ENCODE measurements around the gene MACF1.
A peak's percentile ranks its signal among the peaks of the same experiment; 100 is the strongest.
"Not testable (repeated sequence)": the region's sequence is repeated elsewhere in the genome, so short reads cannot be mapped to it uniquely, and the experiment has no call there.

The MACF1 gene, protein sequence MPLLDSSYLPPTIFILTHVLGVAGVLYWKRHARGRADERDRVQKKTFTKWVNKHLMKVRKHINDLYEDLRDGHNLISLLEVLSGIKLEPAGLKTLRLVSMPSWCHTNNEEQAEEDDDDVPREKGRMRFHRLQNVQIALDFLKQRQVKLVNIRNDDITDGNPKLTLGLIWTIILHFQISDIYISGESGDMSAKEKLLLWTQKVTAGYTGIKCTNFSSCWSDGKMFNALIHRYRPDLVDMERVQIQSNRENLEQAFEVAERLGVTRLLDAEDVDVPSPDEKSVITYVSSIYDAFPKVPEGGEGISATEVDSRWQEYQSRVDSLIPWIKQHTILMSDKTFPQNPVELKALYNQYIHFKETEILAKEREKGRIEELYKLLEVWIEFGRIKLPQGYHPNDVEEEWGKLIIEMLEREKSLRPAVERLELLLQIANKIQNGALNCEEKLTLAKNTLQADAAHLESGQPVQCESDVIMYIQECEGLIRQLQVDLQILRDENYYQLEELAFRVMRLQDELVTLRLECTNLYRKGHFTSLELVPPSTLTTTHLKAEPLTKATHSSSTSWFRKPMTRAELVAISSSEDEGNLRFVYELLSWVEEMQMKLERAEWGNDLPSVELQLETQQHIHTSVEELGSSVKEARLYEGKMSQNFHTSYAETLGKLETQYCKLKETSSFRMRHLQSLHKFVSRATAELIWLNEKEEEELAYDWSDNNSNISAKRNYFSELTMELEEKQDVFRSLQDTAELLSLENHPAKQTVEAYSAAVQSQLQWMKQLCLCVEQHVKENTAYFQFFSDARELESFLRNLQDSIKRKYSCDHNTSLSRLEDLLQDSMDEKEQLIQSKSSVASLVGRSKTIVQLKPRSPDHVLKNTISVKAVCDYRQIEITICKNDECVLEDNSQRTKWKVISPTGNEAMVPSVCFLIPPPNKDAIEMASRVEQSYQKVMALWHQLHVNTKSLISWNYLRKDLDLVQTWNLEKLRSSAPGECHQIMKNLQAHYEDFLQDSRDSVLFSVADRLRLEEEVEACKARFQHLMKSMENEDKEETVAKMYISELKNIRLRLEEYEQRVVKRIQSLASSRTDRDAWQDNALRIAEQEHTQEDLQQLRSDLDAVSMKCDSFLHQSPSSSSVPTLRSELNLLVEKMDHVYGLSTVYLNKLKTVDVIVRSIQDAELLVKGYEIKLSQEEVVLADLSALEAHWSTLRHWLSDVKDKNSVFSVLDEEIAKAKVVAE (N-terminal part only)

GRCh38 chr1:39204441-39205081 is at the start of gene MACF1:
TSS of gene MACF1 (plus strand) at chr1:39204695. CDS start at chr1:39205023, 328 bp downstream.
- peak; percentile 65 for DNase-seq

DNA sequence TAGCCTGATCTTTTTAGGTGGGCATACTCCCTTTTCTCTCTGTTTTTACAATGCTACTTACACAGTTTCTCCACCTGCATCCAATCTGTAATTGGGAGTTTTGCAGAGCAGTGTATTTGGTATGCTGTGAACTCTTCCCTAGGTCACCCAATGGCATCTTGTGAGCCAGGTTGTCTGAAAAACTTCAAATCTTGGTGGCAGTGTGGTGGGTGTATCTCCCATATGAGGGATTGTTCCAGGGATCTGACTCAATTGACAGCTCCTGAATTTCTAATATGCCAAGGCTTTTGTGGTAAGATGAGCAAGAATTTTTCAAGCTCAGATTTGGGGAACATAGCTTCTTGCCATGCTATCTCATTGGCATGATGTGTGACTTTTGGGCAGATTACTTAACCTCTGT is 47.2 kb upstream of the MACF1 start:
- no peak for DNase-seq

DNA sequence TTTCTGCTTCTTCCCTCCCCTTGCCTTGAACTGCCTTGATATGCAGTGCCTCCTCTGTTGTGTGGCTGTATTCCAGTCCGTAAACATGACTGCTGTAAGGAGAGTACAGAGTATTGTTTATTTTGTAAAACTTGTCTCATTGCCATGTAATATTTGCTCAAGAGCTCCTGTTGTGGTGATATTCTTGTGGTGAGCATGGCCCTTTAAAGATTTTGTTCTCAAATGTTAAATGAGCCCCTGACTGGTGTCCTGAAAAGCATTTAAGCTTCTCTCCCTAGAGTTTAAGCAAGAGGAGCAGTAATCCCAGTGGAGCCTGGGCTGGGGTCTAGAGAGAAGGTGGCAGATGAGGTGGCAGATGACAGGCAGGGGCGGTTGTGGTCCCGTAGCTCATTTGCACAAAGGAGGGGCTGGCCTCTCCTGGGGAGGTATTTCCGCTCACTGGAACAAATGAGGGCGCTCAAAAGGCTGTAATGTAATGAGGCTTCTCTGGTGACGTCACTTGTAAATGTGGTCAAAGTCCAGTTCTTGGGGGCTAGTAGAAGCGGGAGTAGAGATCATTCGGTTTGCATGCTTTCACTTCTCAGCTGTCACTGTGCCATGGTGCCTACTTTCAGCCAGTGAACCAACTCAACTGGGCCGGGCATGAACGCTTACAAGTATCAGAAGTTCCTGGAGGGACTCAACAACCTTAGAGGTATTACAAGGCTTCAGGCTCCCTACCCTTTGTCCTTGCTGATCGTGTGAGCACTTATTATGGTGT is 46.0 kb upstream of the MACF1 start:
- DNase-seq: no peak

DNA sequence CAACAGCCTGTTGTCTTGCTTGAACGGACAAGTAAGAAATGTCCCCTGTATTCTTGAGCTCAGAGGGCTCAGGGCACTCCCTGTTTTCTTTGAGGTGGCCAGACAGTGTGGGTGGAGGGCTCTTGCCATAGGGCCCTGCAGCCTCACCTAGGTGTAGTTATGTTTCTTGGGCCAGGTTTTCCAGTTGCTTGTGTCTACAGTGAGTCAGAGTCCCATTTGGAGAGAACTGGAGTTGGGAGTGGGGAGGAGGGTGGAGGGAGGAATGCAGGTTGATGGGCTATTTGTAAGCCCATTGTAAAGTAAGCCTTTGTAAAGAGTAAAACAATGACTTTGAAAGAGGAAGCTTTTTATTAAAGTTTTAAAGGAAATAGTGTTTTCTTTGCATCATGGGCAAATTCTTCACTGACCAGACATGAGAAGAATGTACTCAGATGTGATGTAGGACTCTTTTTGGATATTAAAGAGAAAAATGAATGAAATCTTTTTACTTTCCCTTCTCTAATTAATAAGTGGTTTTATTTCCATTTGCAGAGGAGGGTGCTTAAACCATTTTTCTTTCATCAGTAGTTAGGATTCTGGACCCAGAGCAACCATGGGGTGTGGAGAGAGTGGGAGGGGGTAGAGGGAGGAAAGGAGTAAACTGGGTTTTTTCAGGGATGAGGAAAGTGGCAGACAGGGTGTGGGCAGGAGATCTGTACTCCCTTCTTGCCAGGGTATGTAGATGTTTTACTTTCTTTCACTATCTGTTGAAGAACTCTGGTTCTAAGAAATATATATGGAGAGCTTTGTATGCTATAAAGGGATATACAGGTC is 45.1 kb upstream of the MACF1 start:
- DNase-seq: no peak

DNA sequence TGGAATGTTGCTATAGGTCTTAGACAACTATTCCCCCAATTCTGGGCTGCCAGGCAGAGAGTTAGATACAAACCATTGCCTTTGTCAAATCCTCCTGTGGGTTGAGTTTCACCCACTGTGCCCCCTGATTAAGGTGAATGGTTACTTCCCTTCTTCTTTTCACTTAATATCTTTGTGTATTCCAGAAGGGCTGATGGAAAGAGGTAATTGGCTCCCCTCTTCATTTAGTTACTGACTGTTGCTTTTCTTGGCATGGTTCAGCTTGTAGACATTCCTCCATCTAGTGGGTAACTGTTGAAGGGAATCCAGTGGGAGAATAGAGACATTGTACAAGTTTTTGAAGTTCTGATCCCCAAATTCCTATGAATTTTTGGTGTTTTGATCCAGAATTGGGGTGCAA is 43.8 kb upstream of the MACF1 start:
- no peak for DNase-seq

GRCh38 chr1:39161811-39162210 is 42.7 kb upstream of the MACF1 start:
- DNase-seq: not testable (repeated sequence)

- no peak for DNase-seq
Observed at GRCh38 chr1:39163469-39163868, 41.0 kb upstream of the MACF1 start.

DNA sequence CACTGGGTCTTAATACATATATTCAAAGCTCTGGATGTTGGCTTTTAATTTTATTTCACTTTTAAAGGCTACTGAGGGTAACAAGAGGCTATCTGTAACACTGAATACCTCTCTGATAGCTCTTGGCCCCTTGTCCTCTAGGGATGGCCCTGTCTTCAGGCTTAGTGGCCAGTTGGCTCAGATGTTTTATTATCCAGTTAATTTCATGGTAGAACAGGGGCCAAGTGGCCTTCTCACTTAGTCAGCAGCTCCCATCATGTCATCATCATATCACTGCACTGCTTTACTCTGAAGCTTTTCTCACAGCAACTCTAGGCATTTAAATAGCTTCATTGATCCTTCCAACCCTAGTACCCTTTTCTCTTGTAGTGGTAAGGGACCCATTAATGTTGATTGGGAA is 40.2 kb upstream of the MACF1 start:
- no peak for DNase-seq

DNA sequence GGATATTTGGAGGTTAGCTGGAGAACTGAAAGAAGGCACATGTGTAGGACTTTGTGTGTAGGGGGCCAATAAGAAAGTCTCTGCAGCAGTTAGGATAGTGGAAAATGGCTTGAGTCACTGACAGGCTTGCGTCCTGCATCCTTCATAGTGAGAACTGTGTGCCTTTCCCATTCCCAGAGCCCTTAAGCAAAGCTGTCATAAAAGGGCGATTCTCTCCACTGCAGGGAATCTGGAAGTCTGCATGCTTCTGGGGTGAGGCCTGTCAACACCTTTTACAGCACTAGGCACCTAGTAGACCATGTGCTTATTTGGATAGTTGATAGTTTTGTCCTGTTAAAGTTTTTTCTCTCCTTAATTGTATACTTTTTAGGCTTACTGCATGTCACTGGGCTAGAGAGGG is 39.4 kb upstream of the MACF1 start:
- DNase-seq: no peak

DNA sequence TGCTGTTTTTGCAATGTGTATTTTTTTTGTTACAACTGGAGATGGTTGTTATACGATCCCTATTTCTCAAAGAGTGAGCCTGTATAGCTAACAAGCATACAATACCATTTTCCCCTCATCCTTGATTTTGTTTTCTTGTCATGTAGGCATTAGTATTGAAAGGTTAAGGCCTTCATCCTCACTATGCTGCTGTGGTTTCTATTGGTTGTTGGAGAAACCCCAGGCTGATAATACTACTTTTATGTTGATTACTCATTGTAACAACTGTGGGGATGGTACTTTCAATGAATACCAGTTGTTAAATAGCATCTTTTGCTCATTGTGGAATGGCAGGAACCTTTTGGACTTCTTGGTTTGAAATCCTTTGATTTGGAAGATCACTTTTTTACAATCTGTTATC is 39.0 kb upstream of the MACF1 start:
- DNase-seq: no peak

DNA sequence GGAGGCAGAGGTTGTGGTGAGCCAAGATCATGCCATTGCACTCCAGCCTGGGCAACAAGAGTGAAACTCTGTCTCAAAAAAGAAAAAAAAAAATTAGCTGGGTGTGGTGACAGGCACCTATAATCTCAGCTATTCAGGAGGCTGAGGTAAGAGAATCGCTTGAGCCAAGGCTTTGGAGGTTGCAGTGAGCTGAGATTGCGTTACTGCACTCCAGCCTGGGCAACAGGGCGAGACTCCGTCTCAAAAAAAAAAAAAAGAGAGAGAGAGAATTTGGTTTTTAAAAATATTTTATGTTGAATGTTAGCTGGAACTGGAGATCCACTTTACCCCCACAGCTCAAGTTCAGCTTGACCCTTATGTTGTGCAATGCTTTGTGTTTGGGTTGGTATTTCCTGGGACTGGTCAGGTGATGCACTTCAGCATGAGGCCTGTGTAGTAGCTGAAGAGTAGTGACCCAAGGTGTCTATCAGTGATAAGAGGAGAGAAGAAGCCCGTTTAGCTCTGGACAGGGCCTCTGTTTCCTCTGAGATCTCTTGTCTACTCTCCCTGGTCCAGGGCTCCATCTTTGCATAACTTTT is 36.8 kb upstream of the MACF1 start:
- no peak for DNase-seq

- no peak for DNase-seq
Observed at GRCh38 chr1:39168301-39169080, 36.0 kb upstream of the MACF1 start.

GRCh38 chr1:39170731-39171667 is 33.5 kb upstream of the MACF1 start:
- no peak for DNase-seq

GRCh38 chr1:39173119-39173994 is 31.1 kb upstream of the MACF1 start:
- no peak for DNase-seq

DNA sequence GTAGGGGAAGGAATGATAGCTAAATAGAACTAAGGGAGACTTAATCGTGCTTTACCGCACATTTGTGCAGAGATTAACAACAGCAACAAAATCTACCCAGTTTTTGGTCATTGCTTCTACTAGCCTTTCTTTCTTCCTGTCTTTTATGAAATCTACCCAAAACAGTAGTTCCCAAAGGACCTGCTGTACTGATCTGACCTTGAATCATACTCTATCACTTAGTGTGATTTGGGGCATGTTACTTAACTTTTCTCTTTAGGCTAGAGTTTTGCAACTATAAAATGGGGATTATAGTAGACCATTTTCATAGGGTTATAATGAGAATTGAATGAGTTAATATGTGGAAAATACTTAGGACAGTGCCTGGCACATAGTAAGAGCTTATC is 30.5 kb upstream of the MACF1 start:
- no peak for DNase-seq

DNA sequence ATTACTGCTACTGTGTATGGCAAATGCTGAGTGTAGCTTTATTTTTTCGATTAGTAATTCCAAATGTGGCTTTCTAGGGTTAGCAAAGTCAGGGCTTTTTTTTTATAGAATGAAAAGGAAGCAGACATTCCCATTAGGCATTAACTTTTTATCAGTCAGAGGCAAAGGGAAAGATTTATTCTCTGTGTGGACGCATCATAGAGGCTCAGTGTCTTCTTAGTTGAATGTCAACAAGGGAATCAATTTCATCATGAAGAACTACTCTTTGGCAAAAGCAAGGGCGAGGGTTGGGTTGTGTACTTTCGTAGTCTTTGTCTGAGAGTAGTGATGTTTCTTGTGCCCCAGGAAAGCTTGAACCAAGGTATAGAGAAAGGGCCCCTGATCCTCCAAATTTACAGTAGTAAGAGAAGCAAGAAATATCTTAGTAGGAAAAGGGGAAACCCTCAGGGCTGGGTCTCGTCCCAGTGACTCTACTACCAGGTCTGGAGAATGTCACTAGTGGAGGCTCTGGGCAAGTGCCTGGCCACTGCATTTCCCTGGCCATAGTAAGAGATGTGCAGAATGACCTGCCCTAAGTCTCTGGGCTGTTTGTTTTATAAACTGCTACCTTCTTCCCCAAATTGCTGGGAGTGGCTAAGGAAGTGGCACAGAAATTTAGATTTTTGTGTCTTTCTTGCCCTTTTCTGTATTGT is 30.0 kb upstream of the MACF1 start:
- DNase-seq: no peak

GRCh38 chr1:39177706-39178105 is 26.8 kb upstream of the MACF1 start:
- DNase-seq: no peak

Measured in CD4-positive, alpha-beta T cell treated with Interleukin-6 for 4 hours (primary cell).